ENCODE data around the gene GTPBP2. TPM values are rescaled to one million over a fixed set of nuclear protein-coding genes. Genes with fewer than 3 reads are reported as not detected.

Gene GTPBP2
- total and polyA plus RNA-seq, 2 of the 8 experiments (the other 6 are each of a cell fraction or from before 2014, with no cell fraction given): 58.3 to 86.1 TPM

- H4K91ac ChIP-seq (replicated peaks; ENCODE audit: insufficient read length, low read length): no peak overlapping the region
- CTCF ChIA-PET (ENCODE audit: partially characterized antibody): interaction anchor here (0.6 to 1.4 kb wide), 4 partner anchors 9 to 560 kb away, joined by 3 read pairs; no protein-coding TSS in a partner anchor
- H4K8ac ChIP-seq (ENCODE audit: extremely low read depth, insufficient read depth, low read length): no peak overlapping the region; the same call in 1 of the 2 replicates
- no peak overlapping the region for H3K4me2 ChIP-seq (ENCODE audit: insufficient read depth in 1 of 2, low read depth in 2 of 2, low read length in 2 of 2)
- no peaks in the 10 kb centered on the region for H3K79me2 ChIP-seq (ENCODE audit: control insufficient read depth in 1 of 2, insufficient read depth in 2 of 2, low read length in 2 of 2)
- H4K5ac ChIP-seq (ENCODE audit: insufficient read length, low read depth, low read length): no peak overlapping the region
- peaks cover 3 to 13% (median 6%) of the 10 kb centered on the region in 4 experiments; a peak in 6 of 8 replicates for H3K36me3 ChIP-seq (ENCODE audit: control insufficient read depth in 2 of 4, insufficient read depth in 4 of 4, low read length in 3 of 4)
- H4K20me1 ChIP-seq (replicated peaks in 1 of 2; ENCODE audit: control insufficient read depth in 1 of 2, insufficient read depth in 2 of 2, low read length in 2 of 2): peaks cover 0 to 1% of the 10 kb centered on the region in 2 experiments
- no peaks in the 10 kb centered on the region for H3K4me1 ChIP-seq (replicated peaks in 1 of 4; ENCODE audit: control insufficient read depth in 3 of 4, insufficient read depth in 4 of 4, low read length in 3 of 4)
- H3K9me3 ChIP-seq (ENCODE audit: insufficient read depth in 2 of 2, low read depth in 1 of 2, low read length in 1 of 2): no peaks in the 10 kb centered on the region
- no peak overlapping the region for H2AK5ac ChIP-seq (ENCODE audit: low read depth, low read length)
- DNase-seq (ENCODE audit: low read depth in 1 of 2, low spot score in 2 of 2) (no peak), FAIRE-seq (no peak)
- POLR2A ChIA-PET (ENCODE audit: partially characterized antibody): interaction anchor here (0.7 to 2.7 kb wide), 5 partner anchors 9 to 49 kb away, joined by 3 to 17 read pairs (median 3); partner anchors contain the start of genes GTPBP2, POLH and XPO5
- no peak overlapping the region for H3K14ac ChIP-seq (ENCODE audit: insufficient read length)
- H2BK120ac ChIP-seq (replicated peaks; ENCODE audit: low read depth, low read length): no peak overlapping the region
- no peak overlapping the region for H2AFZ ChIP-seq (ENCODE audit: low read length)
- no peak overlapping the region for H2BK20ac ChIP-seq (ENCODE audit: low read length)
- no peak overlapping the region for H3K4ac ChIP-seq (replicated peaks; ENCODE audit: insufficient read length, low read depth, low read length)
- no peak overlapping the region for H3K9ac ChIP-seq (replicated peaks in 1 of 4; ENCODE audit: extremely low read depth in 1 of 4, low read depth in 3 of 4, low read length in 3 of 4)
- H3K4me3 ChIP-seq (ENCODE audit: extremely low read depth in 1 of 4, insufficient read depth in 2 of 4, low read depth in 3 of 4, low read length in 4 of 4): no peak overlapping the region
- H3K18ac ChIP-seq (ENCODE audit: extremely low read depth, low read length): no peak overlapping the region
- no peaks in the 10 kb centered on the region for H3K27me3 ChIP-seq (replicated peaks in 1 of 4; ENCODE audit: control insufficient read depth in 3 of 4, extremely low read depth in 1 of 4, insufficient read depth in 3 of 4, low read length in 3 of 4)
- no peak overlapping the region for H2BK5ac ChIP-seq (ENCODE audit: low read depth, low read length)
- no peak overlapping the region for H2BK15ac ChIP-seq (ENCODE audit: low read length)
- no peaks in the 10 kb centered on the region for H3K79me1 ChIP-seq (ENCODE audit: low read depth, low read length)
- no peak overlapping the region for H3K23ac ChIP-seq (ENCODE audit: insufficient read length)
- no peaks in the 10 kb centered on the region for H3K23me2 ChIP-seq (ENCODE audit: low read depth, low read length)
- no peak overlapping the region for H3K27ac ChIP-seq (ENCODE audit: low read depth, low read length)
- H3K56ac ChIP-seq (replicated peaks; ENCODE audit: insufficient read length, low read depth, low read length): no peak overlapping the region
- 88% methylated on average over 6 of the region's 6 CpGs; no CpG with 5 or more reads in 1 of the 2 experiments for WGBS, 2 experiments (ENCODE audit: extremely low coverage in 1 of 2, insufficient coverage in 1 of 2, insufficient read length in 1 of 2, insufficient replicate concordance in 2 of 2, low coverage in 1 of 2, low lambda C conversion rate in 2 of 2, missing lambda C conversion rate in 1 of 2)
- no peak overlapping the region for H2BK12ac ChIP-seq (ENCODE audit: low read depth, low read length)
- TF ChIP-seq CTBP2 (IDR thresholded peaks at IDR 0.05; ENCODE audit: borderline replicate concordance, insufficient read depth, insufficient read length, low read length) (no peak), CHD2 (IDR thresholded peaks at IDR 0.05; ENCODE audit: low read length) (no peak), SRF (IDR thresholded peaks at IDR 0.05; ENCODE audit: low read depth, low read length) (no peak), GTF2F1 (IDR thresholded peaks at IDR 0.05; ENCODE audit: borderline replicate concordance, low read depth, low read length) (no peak), CREB1 (IDR thresholded peaks at IDR 0.05) (no peak), TEAD4 (IDR thresholded peaks at IDR 0.05; ENCODE audit: low read depth, low read length) (no peak), SUZ12 (IDR thresholded peaks at IDR 0.05; ENCODE audit: low read length) (no peak), TBP (IDR thresholded peaks at IDR 0.05; ENCODE audit: low read depth, low read length) (no peak), SAP30 (IDR thresholded peaks at IDR 0.05; ENCODE audit: insufficient read depth, insufficient replicate concordance, low read length) (no peak), SP2 (IDR thresholded peaks at IDR 0.05; ENCODE audit: low read length) (no peak), EP300 (IDR thresholded peaks at IDR 0.05; ENCODE audit: borderline replicate concordance in 1 of 2, low read depth in 2 of 2, low read length in 2 of 2) (no peak), CBX8 (IDR thresholded peaks at IDR 0.05; ENCODE audit: borderline replicate concordance, low read depth, low read length) (no peak), CEBPB (IDR thresholded peaks at IDR 0.05; ENCODE audit: low read depth, low read length) (no peak)
Measured at GRCh38 chr6:43613721-43614395, 15.2 kb downstream of the GTPBP2 start.
